ENCODE measurements around the gene CRK.
"Not testable (repeated sequence)": the region's sequence is repeated elsewhere in the genome, so short reads cannot be mapped to it uniquely, and the experiment has no call there.

Gene CRK

DNA sequence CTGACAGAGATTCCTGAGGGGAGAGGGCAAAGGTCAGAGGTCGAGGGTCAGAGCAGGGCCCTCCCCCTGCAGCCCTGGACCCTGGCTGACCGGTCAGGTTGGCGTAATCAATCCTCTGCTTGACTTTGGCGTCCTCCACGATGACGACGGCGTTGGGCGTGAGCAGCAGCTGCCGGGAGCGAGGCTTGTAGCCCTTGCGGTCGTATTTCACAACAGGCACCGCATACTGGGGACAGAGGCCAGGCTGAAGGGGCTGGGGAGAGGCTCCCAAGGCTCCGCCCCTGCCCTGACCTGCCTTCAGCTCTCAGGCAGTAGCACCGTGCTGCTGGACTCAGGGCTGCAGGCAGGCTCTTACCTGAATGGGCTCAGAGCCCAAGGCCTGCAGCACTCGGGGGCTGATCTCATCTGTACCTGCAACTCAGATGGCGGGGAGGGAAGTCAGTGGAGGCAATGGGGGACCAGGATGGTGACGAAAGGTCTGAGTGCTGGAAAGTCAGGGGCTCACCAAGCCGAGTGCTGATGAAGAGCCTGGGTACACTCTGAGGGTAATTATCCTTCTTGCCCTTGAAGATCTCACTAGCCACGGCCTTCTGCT lies 12.0 kb upstream of the CRK start:
- in situ Hi-C loops (cut with HindIII; ENCODE audit: low sequenced_read_pairs): no loop called here

DNA sequence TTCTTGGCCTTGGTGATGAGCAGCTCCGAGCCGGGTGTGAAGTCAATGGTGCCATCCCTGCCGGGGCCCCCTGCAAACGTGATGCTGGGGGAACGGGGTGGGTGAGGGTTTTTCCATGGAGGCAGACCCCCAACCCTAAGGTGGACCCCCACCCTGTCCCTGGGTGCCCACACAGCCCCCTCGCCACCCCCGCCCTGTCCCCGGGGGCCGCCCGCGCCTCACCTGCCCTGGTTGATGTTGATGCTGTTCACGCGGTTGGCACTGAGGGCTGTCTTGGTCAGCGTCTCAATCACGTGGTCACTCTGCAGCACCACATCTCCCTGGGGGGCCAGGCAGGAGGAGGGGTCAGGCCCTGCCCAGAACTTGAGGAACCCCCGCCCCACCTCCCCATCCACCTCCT lies 11.2 kb upstream of the CRK start:
- in situ Hi-C loops (cut with HindIII; ENCODE audit: low sequenced_read_pairs): no loop called here

DNA sequence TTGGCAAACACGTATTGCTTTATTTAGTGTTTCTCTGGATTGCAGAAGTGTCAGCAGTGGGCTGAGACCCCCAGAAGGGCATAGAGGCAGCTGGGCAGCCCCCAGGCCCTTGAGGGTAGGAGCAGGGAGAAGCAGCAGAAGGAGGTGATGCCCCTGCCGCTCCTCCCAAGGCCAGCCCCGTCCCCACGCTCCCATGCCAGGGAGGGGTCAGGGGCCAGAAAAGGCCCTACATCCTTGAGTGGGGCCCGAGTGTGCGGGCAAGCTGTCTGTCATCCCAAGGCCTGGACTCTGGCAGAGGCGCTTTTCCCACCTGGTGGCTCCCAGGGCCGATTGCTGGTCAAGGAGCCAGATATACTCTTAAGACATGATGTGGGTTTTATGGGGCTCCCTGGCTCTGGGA lies 8.2 kb upstream of the CRK start:
- in situ Hi-C loops (cut with HindIII; ENCODE audit: low sequenced_read_pairs): no loop called here

DNA sequence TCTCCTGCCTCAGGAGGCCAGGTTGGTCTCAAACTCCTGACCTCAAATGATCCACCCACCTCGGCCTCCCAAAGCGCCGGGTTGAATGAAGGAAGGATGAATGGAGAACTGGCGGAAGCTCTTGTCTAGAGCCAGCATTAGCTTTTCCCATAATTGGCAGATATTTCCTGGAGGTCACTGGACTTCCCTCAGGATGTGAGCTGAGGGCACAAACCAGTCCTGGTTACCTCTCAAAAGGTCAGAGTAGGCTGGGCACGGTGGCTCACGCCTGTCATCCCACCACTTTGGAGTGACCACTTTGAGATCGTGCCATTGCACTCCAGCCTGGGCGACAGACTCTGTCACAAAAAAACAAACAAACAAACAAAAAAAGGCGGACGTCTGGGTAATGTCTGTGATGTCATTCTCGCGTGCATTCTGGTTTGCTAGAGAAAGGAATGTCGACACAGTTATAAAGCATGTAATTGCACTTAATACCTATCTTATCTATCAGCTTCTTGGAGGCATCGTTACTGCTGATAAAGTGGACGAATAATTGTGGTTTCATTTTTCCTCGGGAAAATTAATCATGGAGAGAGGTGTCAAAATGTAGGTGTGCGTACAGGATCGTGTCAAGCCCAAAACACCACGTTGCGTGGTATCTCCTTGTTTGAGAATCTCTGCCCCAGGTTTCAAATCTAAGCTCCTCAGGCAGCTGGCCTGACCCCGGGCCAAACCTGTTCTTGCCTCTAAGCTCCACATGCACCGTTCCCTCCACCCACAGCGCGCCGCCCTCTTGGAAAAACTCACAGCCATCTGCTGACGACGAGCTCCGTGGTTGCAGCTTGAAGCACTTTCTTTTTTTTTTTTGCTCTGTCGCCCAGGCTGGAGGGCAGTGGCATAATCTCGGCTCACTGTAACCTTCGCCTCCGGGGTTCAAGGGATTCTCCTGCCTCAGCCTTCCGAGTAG lies 6.4 kb upstream of the CRK start:
- in situ Hi-C loops (cut with HindIII; ENCODE audit: low sequenced_read_pairs): no loop called here

DNA sequence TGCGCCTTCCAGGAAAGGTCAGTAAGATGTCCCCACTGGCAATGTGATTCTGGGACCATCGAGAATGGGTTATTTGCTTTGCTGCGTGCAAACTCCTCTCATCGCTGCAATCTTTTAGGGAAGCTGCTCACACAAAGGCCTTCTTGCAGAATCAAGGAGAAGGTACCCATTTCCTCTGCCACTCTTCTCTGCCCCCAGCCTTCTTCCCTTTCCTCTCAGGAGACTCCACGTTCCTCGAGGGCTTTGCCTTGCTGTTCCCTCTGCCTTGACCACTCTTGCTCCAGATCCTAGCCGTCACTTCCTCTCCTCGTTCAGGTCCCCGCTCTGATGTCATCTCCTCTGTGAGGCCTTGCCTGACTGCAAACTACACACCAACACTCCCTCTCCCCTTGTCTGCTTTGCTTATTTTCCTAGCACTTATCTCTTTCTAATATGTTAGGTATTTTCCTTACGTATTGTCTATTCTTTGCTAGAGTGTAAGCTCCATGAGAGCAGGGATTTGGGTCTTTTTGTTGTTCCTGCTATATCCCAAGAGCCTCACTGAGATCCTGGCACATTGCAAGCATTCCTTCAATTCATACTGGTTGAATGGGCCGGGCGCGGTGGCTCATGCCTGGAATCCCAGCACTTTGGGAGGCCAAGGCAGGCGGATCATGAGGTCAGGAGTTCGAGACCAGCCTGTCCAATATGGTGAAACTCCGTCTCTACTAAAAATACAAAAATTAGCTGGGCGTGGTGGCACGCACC lies 5.3 kb upstream of the CRK start:
- in situ Hi-C loops (cut with HindIII; ENCODE audit: low sequenced_read_pairs): no loop called here

DNA sequence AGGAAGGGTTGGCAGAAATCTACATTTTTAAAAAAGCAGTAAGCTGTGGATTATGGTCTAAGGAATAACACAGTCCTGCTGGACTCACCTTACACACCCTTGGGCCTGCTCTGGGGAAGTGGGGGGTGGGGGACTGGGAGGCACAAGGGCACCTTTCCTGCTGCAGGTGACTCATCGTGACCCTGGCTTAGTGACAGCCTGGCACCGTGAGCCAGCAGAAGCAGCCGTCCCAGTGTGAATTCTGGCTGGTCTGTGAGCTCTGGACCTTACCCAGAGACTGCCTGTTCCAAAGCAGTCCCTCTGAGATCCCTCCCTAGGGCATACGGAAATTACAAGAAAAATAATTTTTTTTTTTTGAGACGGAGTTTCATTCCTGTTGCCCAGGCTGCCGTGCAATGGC lies 4.2 kb upstream of the CRK start:
- in situ Hi-C loops (cut with HindIII; ENCODE audit: low sequenced_read_pairs): no loop called here

DNA sequence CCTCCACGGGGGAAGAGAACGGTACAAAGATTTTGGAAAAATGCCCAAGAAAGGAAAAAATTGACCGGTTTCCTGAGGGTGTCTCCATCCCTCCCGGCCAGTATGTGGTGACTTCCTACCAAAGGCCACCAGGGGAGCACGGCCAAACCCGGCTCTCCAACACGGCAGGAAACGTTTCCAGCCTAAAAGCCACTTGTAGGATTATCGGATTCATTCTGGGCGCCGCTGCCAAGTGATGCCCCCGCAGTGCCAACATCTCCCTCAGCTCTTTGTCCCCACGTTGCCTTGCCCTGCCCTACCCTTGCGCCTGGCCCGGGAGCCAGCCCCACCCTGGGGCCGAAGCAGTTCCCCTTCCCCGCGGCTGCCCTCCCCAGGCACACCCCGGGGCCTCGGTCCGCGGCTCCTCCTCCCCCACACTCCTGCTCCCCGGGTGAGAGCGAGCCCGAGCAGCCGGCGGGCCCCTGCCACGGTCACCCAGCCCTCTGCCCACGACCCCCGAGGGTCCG lies 688 bp downstream of the CRK start:
- in situ Hi-C loops (cut with HindIII; ENCODE audit: low sequenced_read_pairs): no loop called here

DNA sequence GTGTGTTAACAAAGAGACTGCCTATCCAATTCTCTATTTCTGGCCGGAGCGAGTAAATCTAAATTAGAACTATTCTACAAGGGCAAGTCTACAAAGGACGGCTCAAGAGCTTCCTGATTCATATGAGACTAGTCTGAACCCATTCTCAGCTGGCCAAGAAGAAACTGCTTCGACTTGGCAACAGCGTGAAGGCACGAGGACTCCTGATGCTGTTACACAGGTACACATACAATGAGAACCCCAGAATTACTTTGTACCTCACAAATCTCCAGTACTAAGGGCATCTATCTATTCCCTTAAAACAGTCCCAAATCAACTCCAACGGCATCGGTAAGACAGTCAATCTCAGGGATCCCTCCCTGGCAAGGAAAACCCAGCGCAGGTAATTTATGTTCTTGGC lies 1.5 kb downstream of the CRK start:
- in situ Hi-C loops (cut with HindIII; ENCODE audit: low sequenced_read_pairs): no loop called here

DNA sequence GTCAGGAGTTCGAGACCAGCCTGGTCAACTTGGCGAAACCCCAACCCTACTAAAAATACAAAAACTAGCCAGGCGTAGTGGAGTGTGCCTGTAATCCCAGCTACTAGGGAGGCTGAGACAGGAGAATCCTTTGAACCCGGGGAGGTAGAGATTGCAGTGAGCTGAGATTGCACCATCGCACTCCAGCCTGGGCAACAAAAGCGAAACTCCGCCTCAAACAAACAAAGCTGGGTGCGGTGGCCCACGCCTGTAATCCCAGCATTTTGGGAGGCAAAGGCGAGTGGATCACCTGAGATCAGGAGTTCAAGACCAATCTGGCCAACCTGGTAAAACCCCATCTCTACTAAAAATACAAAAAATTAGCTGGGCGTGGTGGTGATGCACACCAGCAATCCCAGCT lies 2.3 kb downstream of the CRK start:
- in situ Hi-C loops (cut with HindIII; ENCODE audit: low sequenced_read_pairs): not testable (repeated sequence)

DNA sequence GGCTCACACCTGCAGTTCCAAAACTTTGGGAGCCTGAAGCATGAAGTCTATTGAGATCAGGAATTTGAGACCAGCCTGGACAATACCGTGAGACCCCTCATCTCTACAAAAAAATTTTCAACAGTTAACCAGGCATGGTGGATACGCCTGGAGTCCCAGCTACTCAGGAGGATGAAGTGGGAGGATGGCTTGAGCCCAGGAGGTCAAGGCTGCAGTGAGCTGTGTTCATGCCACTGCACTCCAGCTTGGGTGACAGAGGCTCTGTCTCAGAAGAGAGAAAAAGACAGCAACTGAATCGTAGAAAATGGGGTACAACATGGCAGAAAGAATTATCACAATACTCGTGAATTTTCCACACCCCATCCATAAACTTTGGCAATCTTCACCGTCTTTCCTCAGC lies 3.2 kb downstream of the CRK start:
- in situ Hi-C loops (cut with HindIII; ENCODE audit: low sequenced_read_pairs): no loop called here

DNA sequence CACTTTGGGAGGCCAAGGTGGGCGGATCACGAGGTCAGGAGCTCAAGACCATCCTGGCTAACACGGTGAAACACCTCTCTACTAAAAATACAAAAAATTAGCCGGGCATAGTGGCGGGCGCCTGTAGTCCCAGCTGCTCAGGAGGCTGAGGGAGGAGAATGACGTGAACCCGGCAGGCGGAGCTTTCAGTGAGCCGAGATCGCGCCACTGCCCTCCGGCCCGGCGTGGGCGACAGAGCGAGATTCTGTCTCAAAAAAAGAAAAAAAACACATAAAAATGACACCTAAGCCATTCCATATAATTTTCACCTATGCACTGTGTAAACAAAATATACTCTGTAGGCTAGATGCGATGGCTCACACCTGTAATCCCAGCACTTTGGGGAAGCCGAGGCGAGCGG lies 5.8 kb downstream of the CRK start:
- in situ Hi-C loops (cut with HindIII; ENCODE audit: low sequenced_read_pairs): not testable (repeated sequence)

DNA sequence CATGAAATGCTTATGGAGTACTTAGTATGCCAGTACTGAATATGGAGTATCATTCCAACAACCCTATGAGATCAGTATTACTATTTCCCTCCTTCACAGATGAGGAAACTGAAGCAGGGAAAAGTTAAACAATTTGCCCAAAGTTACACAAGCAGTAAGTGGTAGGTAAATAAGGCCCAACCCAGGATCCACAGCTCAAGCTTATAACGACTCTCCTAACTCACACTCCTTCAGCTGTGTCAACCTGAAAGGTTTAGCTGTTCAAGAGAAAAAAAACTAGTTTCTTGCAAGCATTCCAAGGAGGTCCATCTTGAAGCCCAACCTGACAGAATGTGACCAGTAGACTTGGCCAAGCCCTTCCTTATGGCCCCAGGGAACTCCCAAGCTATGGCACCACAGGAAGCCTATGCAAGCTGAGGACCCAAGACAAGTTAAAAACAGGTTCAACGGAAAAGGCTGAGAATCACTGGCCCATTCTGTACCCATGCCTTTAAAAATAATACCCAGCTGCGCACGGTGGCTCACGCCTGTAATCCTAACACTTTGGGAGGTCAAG lies 6.5 kb downstream of the CRK start:
- in situ Hi-C loops (cut with HindIII; ENCODE audit: low sequenced_read_pairs): no loop called here

DNA sequence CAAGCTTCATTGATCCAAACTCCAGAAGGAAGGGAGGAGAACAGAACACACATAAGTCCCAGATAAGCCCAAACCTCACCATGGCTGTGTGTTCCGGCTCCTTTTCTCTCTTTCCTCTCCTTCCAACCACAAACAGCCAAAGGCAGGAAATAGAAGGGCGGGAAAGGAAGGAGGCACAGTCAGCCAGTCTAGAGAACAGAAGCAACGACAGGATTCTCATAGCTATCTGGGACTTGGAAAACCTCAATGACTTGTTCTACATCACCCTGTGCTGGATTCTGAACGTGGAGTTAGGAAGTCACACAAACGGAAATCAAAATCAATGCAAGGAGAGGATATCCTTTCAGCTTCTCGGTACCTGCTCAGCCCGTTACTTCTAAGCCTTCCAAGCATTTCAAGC lies 9.0 kb downstream of the CRK start:
- in situ Hi-C loops (cut with HindIII; ENCODE audit: low sequenced_read_pairs): no loop called here

DNA sequence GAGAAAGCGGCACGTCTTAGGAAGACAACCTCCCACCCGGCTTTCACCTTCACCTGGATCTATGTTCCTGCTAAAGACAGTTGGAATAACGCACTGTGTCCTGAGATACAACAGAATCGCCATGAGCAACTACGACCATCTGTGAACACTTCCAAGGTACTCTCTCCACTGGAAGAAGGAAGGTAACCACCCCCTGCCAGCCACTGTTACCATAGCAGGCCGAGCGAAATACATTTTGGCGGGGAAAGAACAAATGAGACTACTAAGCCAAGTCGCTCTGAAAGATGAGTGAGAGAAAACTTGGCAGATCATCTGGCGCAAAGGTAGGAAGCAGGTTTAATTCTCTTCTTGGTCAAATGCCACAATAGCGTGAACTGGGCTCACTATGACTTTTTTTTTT lies 9.8 kb downstream of the CRK start:
- in situ Hi-C loops (cut with HindIII; ENCODE audit: low sequenced_read_pairs): no loop called here

DNA sequence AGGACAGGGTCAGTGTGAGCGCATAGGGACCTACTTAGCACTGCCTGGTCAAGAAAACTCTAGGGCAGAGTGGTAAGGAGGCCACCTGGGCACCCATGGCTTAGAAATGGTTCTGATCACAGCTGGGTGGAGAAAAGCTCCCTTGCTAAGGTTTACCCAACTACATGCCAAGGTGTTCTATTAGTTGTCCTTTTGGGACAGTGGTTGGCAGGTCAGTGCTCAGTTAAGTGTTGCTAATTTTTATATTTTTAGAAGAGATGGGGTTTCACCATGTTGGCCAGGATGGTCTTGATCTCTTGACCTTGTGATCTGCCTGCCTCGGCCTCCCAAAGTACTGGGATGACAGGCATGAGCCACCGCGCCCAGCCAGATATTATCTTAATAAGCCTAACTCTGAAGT lies 10.3 kb downstream of the CRK start:
- in situ Hi-C loops (cut with HindIII; ENCODE audit: low sequenced_read_pairs): not testable (repeated sequence)

DNA sequence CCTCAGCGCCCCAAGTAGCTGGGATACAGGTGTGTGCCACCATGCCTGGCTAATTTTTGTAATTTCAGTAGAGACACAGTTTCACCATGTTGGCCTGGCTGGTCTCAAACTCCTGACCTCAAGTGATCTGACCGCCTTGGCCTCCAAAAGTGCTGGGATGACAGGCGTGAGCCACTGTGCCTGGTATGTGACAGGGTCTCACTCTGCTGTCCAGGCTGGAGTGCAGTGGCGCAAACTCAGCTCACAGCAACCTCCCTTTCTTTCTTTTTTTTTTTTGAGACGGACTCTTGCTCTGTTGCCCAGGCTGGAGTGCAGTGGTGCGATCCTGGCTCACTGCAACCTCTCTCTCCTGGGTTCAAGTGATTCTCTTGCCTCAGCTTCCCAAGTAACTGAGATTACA lies 13.3 kb downstream of the CRK start:
- in situ Hi-C loops (cut with HindIII; ENCODE audit: low sequenced_read_pairs): not testable (repeated sequence)

DNA sequence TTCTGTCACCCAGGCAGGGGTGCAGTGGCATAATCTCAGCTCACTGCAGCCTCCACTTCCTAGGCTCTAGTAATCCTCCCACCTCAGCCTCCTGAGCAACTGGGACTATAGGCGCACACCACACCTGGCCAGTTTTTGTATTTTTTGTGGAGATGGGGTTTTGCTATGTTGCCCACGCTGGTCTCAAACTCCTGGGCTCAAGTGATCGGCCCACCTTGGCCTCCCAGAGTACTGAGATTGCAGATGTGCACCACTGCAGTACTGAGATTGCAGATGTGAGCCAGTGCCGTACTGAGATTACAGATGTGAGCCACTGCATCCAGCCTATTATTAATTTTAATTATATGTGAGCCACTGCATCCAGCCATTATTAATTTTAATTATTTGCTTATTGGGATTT lies 13.8 kb downstream of the CRK start:
- in situ Hi-C loops (cut with HindIII; ENCODE audit: low sequenced_read_pairs): no loop called here

DNA sequence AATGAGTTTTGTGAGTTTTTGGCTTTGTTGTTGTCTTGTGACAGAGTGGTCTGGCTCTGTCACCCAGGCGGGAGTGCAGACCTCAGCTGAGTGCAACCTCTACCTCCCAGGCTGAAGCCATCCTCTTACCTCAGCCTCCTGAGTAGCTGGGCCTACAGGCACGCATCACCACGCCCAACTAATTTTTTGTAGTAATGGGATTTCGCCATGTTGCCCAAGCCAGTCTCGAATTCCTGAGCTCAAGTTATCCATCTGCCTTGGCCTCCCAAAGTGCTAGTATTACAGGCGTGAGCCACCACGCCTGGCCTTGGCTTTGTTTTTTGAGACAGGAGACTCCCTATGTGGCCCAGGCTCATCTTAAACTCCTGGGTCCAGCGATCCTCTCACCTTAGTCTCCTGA lies 15.1 kb downstream of the CRK start:
- in situ Hi-C loops (cut with HindIII; ENCODE audit: low sequenced_read_pairs): no loop called here

DNA sequence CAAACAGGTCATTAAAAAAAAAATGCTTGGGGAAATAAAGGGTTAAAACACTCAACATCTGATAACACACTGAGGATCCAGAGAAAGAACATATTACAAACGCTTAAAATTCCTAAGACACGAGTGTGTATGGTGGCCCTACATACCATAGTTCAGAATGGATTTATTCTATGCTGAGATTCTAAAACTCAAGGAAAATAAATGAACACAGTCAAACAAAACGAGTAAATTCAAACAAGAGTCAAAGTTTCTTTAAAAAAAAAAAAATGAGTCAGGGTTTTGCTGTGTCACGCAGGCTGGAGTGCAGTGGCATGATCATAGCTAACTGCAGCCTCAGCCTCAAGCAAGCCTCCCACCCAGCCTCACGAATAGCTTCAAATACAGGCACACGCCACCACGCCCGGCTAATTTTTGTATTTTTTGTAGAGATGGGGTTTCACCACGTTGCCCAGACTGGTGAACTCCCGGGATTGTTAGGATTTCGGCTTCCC lies 17.4 kb downstream of the CRK start:
- in situ Hi-C loops (cut with HindIII; ENCODE audit: low sequenced_read_pairs): no loop called here

DNA sequence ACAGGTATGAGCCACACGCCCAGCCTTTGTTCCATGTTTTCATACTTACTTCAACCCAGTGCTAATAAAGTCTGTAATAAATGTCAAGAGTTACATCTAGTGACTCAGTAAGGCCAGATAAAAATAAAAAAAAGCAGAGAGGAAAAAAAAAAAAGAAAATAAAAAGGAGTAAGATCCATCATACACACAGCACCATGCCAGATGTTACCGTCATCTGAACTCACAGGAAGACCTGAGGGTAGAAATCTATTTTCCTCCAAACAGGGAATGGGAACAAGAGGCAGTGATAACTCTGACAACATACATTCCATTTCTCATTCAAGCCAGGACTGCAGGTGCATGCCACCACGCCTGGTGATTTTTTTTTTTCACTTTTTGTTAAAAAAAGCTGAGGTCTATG lies 20.7 kb downstream of the CRK start:
- in situ Hi-C loops (cut with HindIII; ENCODE audit: low sequenced_read_pairs): no loop called here

DNA sequence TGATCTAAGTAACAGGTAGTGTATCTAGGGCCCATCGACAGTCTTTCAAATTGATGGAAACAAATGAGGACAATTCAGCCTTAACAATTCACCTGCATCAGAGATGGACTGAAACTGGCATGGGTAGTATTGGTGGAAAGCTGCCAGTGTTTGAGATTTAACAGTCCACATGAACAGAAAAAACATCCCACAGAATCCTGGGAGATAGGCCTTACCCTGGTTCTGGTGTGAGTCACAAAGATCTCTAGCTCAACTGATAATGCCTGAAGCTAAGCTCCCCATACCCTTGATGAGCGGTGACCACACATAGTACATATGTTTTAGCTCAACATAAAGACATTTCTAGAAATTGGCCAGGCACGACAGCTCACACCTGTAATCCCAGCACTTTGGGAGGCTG lies 21.9 kb downstream of the CRK start:
- in situ Hi-C loops (cut with HindIII; ENCODE audit: low sequenced_read_pairs): no loop called here
